Breast epithelium (tissue), 4 donors: ENCODE data around the gene MMP23B. TPM values are rescaled to one million over a fixed set of nuclear protein-coding genes. Genes with fewer than 3 reads are reported as not detected.
A peak's percentile ranks its signal among the peaks of the same experiment; 100 is the strongest.

Experiments
- DNase-seq, 2 donors: peaks; one replicate each; pipeline ENCODE4 v3.0.0-alpha.2; 2019; ENCODE audit warnings: low spot score in 2 of 2
- H3K27ac ChIP-seq, 2 donors: fragments of 200-600 bp; sonication (generic) in 1 of 2; one replicate each; pipeline ENCODE4 v1.5.1; 2016 to 2019; ENCODE audit warnings: mild to moderate bottlenecking in 1 of 2
- H3K27me3 ChIP-seq, 2 donors: fragments of 200-600 bp; sonication (generic) in 1 of 2; one replicate each; pipeline versions ENCODE4 v1.5.1 to v1.6.0; 2017 to 2019; ENCODE audit warnings: control low read depth in 1 of 2, mild to moderate bottlenecking in 1 of 2
- H3K36me3 ChIP-seq: fragments of 200-600 bp; one replicate; pipeline ENCODE4 v1.5.1; 2019
- H3K4me1 ChIP-seq, 2 donors: fragments of 200-600 bp; sonication (generic); one replicate each; pipeline ENCODE4 v1.5.1; 2016 to 2019; ENCODE audit warnings: control low read depth in 1 of 2
- H3K4me3 ChIP-seq, 3 donors: fragments of 200-600 bp; sonication (generic); 1 replicate in 2 of 3; 2 replicates in 1 of 3; pipeline ENCODE4 v1.5.1; 2016 to 2019; ENCODE audit warnings: mild to moderate bottlenecking in 3 of 3, moderate library complexity in 2 of 3
- H3K9me3 ChIP-seq, 2 donors: fragments of 200-600 bp; sonication (generic) in 1 of 2; one replicate each; pipeline ENCODE4 v1.5.1; 2016 to 2019; ENCODE audit warnings: control low read depth in 1 of 2
- CTCF ChIP-seq, 3 donors: fragments of 450-650 bp; IDR thresholded peaks; one replicate each; pipeline ENCODE4 v1.5.1; 2016 to 2017; ENCODE audit warnings: antibody characterized with exemption in 3 of 3, mild to moderate bottlenecking in 3 of 3, moderate library complexity in 3 of 3
- POLR2A ChIP-seq: fragments of 450-650 bp; IDR thresholded peaks from one replicate; pipeline ENCODE4 v1.6.1; 2016; ENCODE audit warnings: antibody characterized with exemption, mild to moderate bottlenecking, moderate library complexity
- POLR2AphosphoS5 ChIP-seq, 3 donors: sonication (generic); formaldehyde crosslinking; IDR thresholded peaks; one replicate each; pipeline ENCODE4 v1.6.1; 2017; ENCODE audit warnings: antibody characterized with exemption in 3 of 3
- intact Hi-C: fragments of 100-400 bp; cut with DNase I; formaldehyde crosslinking; loops from one replicate; pipeline ENCODE4 v1.15.1; 2023; ENCODE audit warnings: low total_unique reads
- total RNA-seq, 3 donors: library from RNA; depleted of rRNA; stranded (reverse); fragments of >200 nt; gene quantifications; one replicate each; pipeline ENCODE4 v1.1.0, GENCODE V29; 2016

MMP23B gene
- total RNA-seq, 3 donors from 2014 or later = 2.7 to 15.5 (median 7.5) TPM

- Histone ChIP-seq H3K36me3 (no peaks in the 10 kb centered on the region), H3K4me3 (peak overlapping the region; percentile 75 to 97 (median 96)), H3K9me3 (no peaks in the 10 kb centered on the region), H3K27ac (peak overlapping the region; percentile 96 to 100), H3K4me1 (peaks cover 14 to 19% of the 10 kb centered on the region in 2 donors), H3K27me3 (no peaks in the 10 kb centered on the region)
- TF ChIP-seq POLR2A (no peak), POLR2AphosphoS5 (IDR thresholded peaks at IDR 0.05) (no peak), CTCF (IDR thresholded peaks at IDR 0.05) (no peak)
- intact Hi-C loops = no loop called here
- no peak for DNase-seq
Observed at GRCh38 chr1:1616045-1616790, 15.8 kb upstream of the MMP23B start.

GRCh38 chr1:1616838-1617237, 15.1 kb upstream of the MMP23B start:
- no peak for DNase-seq
- Histone ChIP-seq H3K9me3 (no peaks in the 10 kb centered on the region), H3K4me3 (peak overlapping the region; percentile 75 to 97 (median 96)), H3K36me3 (no peaks in the 10 kb centered on the region), H3K4me1 (peaks cover 14 to 19% of the 10 kb centered on the region in 2 donors), H3K27me3 (no peaks in the 10 kb centered on the region), H3K27ac (no peak overlapping the region)
- intact Hi-C loops = no loop called here
- TF ChIP-seq CTCF (IDR thresholded peaks at IDR 0.05) (no peak), POLR2AphosphoS5 (IDR thresholded peaks at IDR 0.05) (no peak)

GRCh38 chr1:1617516-1617915, 14.5 kb upstream of the MMP23B start:
- Histone ChIP-seq H3K27me3 (no peaks in the 10 kb centered on the region), H3K4me1 (peaks cover 14 to 19% of the 10 kb centered on the region in 2 donors), H3K9me3 (no peaks in the 10 kb centered on the region), H3K4me3 (no peak overlapping the region), H3K36me3 (no peaks in the 10 kb centered on the region), H3K27ac (no peak overlapping the region)
- intact Hi-C loops = no loop called here
- no peak for DNase-seq
- TF ChIP-seq POLR2A (no peak), CTCF (IDR thresholded peaks at IDR 0.05) (no peak), POLR2AphosphoS5 (IDR thresholded peaks at IDR 0.05) (no peak)

GRCh38 chr1:1617925-1618324, 14.0 kb upstream of the MMP23B start:
- Histone ChIP-seq H3K4me3 (no peak overlapping the region), H3K27ac (no peak overlapping the region), H3K4me1 (peaks cover 14 to 19% of the 10 kb centered on the region in 2 donors), H3K36me3 (no peaks in the 10 kb centered on the region), H3K9me3 (no peaks in the 10 kb centered on the region), H3K27me3 (no peaks in the 10 kb centered on the region)
- DNase-seq = no peak
- TF ChIP-seq CTCF (IDR thresholded peaks at IDR 0.05) = no peak
- TF ChIP-seq POLR2AphosphoS5 (IDR thresholded peaks at IDR 0.05) = no peak
- no peak for TF ChIP-seq POLR2A
- intact Hi-C loops = no loop called here

- no peak for TF ChIP-seq POLR2AphosphoS5 (IDR thresholded peaks at IDR 0.05)
- no peak for DNase-seq
- intact Hi-C loops = no loop called here
- H3K4me1 ChIP-seq = peaks cover 14 to 18% of the 10 kb centered on the region in 2 donors
- no peak overlapping the region for H3K27ac ChIP-seq
- no peaks in the 10 kb centered on the region for H3K9me3 ChIP-seq
- H3K27me3 ChIP-seq = no peaks in the 10 kb centered on the region
- no peaks in the 10 kb centered on the region for H3K36me3 ChIP-seq
- no peak overlapping the region for H3K4me3 ChIP-seq
Observed at GRCh38 chr1:1618396-1619068, 13.4 kb upstream of the MMP23B start.
